BJ (cell line): ENCODE measurements around the gene NSD2. TPM values are rescaled to one million over a fixed set of nuclear protein-coding genes. Genes with fewer than 3 reads are reported as not detected.

Source experiments
- CTCF ChIA-PET: fragments of 350-600 bp; formaldehyde crosslinking; extraction: SDS; loops from one replicate; lab custom pipeline; 2021; ENCODE audit warnings: antibody characterized with exemption, inconsistent platforms; lab: Yijun Ruan, JAX
- POLR2A ChIA-PET: fragments of 300-600 bp; sonication (Branson Sonifier 250); formaldehyde crosslinking; extraction: SDS; loops from one replicate; lab custom pipeline; 2021; ENCODE audit warnings: antibody characterized with exemption; lab: Charles Lee
- DNase-seq: peaks from one replicate; pipeline ENCODE4 v3.0.0-alpha.2; 2011; ENCODE audit warnings: low read depth
- H3K27me3 ChIP-seq: 2 replicates; pipeline ENCODE4 v1.6.0; 2011; ENCODE audit warnings: low read length; ENCODE audit not compliant: control insufficient read depth, insufficient read depth
- H3K36me3 ChIP-seq: 2 replicates; pipeline ENCODE4 v1.5.1; 2011; ENCODE audit warnings: low read length; ENCODE audit not compliant: control insufficient read depth, insufficient read depth
- H3K4me3 ChIP-seq: 2 replicates; pipeline ENCODE4 v1.5.1; 2011; ENCODE audit warnings: low read depth, mild to moderate bottlenecking, control low read depth, low read length
- polyA plus RNA-seq: library from polyadenylated mRNA; depleted of rRNA; stranded (reverse); fragments of >200 nt; gene quantifications from 2 replicates; pipeline ENCODE4 v1.2.3, GENCODE V29; 2011
- TF ChIP-seq, protein P1 (sequence below): IDR thresholded peaks from 2 replicates; pipeline ENCODE4 v1.5.1; 2011; ENCODE audit warnings: low read depth, mild to moderate bottlenecking, control low read depth, inconsistent platforms, low read length, moderate library complexity; ENCODE audit not compliant: insufficient read depth

The NSD2 gene
- polyA plus RNA-seq, 1 experiment: 22.3 TPM

DNA sequence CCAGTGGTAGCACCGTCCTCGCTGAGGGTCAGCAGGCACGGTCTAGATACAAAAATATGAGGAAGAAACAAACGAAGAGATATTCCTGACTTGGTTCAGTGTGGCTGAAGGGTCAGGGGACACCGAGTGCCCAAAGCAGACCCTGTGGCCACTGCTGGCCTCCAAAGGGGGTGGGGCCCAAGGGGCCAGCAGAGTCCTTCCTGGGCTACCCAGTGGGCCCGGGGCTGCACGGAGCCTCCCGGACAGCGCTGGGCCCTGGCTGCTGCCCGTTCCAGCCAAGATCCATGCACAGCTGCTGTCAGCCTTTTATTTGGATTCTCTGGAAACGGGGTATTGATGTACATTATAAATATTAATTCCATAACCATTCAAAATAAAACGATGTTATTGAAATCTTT, 117.1 kb downstream of the NSD2 start:
- TF ChIP-seq, protein P1, sequence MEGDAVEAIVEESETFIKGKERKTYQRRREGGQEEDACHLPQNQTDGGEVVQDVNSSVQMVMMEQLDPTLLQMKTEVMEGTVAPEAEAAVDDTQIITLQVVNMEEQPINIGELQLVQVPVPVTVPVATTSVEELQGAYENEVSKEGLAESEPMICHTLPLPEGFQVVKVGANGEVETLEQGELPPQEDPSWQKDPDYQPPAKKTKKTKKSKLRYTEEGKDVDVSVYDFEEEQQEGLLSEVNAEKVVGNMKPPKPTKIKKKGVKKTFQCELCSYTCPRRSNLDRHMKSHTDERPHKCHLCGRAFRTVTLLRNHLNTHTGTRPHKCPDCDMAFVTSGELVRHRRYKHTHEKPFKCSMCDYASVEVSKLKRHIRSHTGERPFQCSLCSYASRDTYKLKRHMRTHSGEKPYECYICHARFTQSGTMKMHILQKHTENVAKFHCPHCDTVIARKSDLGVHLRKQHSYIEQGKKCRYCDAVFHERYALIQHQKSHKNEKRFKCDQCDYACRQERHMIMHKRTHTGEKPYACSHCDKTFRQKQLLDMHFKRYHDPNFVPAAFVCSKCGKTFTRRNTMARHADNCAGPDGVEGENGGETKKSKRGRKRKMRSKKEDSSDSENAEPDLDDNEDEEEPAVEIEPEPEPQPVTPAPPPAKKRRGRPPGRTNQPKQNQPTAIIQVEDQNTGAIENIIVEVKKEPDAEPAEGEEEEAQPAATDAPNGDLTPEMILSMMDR: no peak
- H3K27me3 ChIP-seq: no peaks in the 10 kb centered on the region
- H3K36me3 ChIP-seq: peaks cover 37% of the 10 kb centered on the region
- CTCF ChIA-PET: no interaction called here
- no peak for DNase-seq
- POLR2A ChIA-PET: no interaction called here
- no peak overlapping the region for H3K4me3 ChIP-seq

DNA sequence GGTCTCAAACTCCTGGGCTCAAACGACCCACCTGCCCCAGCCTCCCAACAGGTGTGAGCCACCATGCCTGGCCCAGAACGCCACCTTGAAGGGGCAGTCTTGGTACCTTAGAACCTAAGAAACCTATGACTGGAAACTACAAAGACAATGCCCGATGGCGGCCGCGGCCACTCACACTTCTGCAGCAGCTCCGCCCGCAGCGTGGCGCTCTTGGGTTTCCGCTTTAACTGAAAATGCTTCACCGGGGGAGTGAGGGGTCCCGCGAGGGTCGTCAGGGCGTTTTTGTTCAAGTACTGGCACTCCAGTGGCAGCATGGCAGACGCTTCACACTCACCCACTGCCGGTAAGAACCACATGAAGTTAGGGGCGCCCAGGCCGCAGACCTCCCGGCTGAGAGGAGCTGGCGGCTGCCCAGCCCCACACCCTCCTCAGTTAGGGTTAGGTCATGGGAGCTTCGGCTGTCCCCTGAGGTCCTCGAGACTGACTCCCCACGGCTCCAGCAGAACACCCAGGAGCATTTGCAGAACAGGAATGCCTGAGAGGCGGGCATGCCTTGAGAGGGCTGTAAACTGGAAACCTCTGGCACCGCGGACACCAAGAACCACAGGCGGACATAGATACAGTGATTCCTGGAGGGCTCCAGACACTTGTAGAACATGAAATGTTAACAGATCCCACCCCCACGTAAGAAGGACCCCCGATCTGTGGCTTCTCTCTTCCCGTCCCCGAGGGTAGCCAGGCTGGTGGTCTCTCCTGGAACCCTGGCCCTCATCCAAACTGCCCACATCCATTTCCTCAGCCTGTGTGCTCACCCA, 118.5 kb downstream of the NSD2 start:
- POLR2A ChIA-PET: no interaction called here
- H3K36me3 ChIP-seq: peaks cover 26% of the 10 kb centered on the region
- no peak overlapping the region for H3K4me3 ChIP-seq
- CTCF ChIA-PET: no interaction called here
- no peak for DNase-seq
- H3K27me3 ChIP-seq: no peaks in the 10 kb centered on the region
- TF ChIP-seq, protein P1: no peak

DNA sequence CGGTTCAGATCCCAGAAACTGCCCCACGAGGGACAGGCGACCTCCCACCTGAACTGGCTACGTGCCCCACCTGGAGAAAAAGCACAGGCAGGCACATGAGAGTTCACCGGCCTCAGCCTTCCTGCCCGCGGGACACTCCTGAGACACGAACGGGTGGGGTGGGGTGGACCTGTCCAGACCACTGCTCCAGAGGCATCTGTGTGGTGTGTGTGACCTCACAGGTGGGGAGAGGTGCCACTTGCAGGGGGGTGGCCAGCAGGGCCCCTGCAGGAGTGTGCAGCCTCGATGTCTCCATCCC, 119.1 kb downstream of the NSD2 start:
- H3K36me3 ChIP-seq: peaks cover 23% of the 10 kb centered on the region
- no peaks in the 10 kb centered on the region for H3K27me3 ChIP-seq
- no peak for DNase-seq
- TF ChIP-seq, protein P1: no peak
- ChIA-PET POLR2A (no interaction called here), CTCF (no interaction called here)
- no peak overlapping the region for H3K4me3 ChIP-seq

DNA sequence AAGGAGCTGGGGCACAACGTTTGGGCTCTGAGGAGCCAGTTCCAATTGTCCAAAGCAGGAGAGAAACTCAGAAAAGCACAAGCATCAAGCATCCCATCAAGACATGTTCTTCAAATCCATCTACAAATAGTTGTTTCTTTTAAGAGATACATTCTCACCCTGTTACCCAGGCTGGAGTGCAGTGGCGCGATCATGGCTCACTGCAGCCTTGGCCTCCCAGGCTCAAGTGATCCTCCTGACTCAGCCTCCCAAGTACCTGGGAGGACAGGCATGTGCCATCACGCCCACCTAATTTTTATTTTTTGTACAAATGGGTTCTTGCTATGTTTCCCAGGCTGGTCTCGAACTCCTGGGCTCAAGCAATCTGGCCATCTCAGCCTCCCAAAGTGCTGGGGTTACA, 119.5 kb downstream of the NSD2 start:
- TF ChIP-seq, protein P1: no peak
- Histone ChIP-seq H3K36me3 (peaks cover 21% of the 10 kb centered on the region), H3K27me3 (no peaks in the 10 kb centered on the region), H3K4me3 (no peak overlapping the region)
- POLR2A ChIA-PET: no interaction called here
- no peak for DNase-seq
- CTCF ChIA-PET: no interaction called here

DNA sequence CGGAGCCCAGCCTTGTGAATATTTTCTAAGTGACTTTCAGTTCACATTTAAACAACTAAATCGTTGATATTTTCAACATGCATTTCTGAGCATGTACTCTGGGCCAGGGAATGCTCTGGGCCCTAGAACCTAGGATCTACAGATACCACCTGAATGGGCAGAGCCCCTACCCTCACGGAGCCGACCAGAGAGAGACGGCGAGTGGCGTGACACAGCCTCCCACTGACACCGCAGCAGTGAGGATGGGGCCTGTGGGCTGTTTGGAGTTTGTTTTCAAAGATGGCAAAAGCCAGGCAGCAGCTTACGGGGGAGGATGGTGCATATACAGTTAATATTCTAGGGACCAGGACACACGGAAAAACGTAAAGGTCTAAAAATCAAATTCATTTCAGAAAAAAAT, 119.9 kb downstream of the NSD2 start:
- Histone ChIP-seq H3K4me3 (no peak overlapping the region), H3K36me3 (peaks cover 17% of the 10 kb centered on the region), H3K27me3 (no peaks in the 10 kb centered on the region)
- ChIA-PET CTCF (no interaction called here), POLR2A (no interaction called here)
- TF ChIP-seq, protein P1: no peak
- no peak for DNase-seq
